HepG2 (cell line): ENCODE results near the gene CACNB4. TPM values are rescaled to one million over a fixed set of nuclear protein-coding genes. Genes with fewer than 3 reads are reported as not detected.

Experiments
- ATM ChIP-seq: fragments of 450-650 bp; IDR thresholded peaks from 2 replicates; pipeline ENCODE4 v1.7.1; 2017; ENCODE audit warnings: mild to moderate bottlenecking, borderline replicate concordance
- BRD4 ChIP-seq: sonication (generic); formaldehyde crosslinking; IDR thresholded peaks from 2 replicates; pipeline ENCODE4 v1.4.0; 2020; ENCODE audit warnings: missing genetic modification reagents
- CREBL2 ChIP-seq: sonication (generic); formaldehyde crosslinking; IDR thresholded peaks from 2 replicates; pipeline ENCODE4 v1.8.1; 2023; ENCODE audit warnings: missing genetic modification reagents, mild to moderate bottlenecking, borderline replicate concordance
- DPF2 ChIP-seq: sonication (generic); formaldehyde crosslinking; IDR thresholded peaks from 2 replicates; pipeline ENCODE4 v1.4.0; 2020; ENCODE audit warnings: mild to moderate bottlenecking, low read depth, missing genetic modification reagents, borderline replicate concordance
- IKZF4 ChIP-seq: sonication (generic); formaldehyde crosslinking; IDR thresholded peaks from 2 replicates; pipeline ENCODE4 v1.5.1; 2020; ENCODE audit warnings: borderline replicate concordance, mild to moderate bottlenecking, low read depth, missing genetic modification reagents; ENCODE audit errors: not compliant biosample characterization
- IRF2 ChIP-seq: IDR thresholded peaks from 2 replicates; pipeline ENCODE4 v1.6.1; 2018; ENCODE audit warnings: missing genetic modification reagents, missing compliant biosample characterization
- JUNB ChIP-seq: sonication (generic); formaldehyde crosslinking; IDR thresholded peaks from 2 replicates; pipeline ENCODE4 v1.8.0; 2022; ENCODE audit warnings: missing genetic modification reagents, mild to moderate bottlenecking, borderline replicate concordance
- MBNL3 ChIP-seq: fragments of 250-450 bp; sonication (Bioruptor Pico); conservative IDR thresholded peaks from 2 replicates; pipeline ENCODE4 v1.8.0; 2022; ENCODE audit warnings: mild to moderate bottlenecking, inconsistent platforms
- NFIC ChIP-seq: IDR thresholded peaks from 2 replicates; pipeline ENCODE4 v1.6.1; 2012; ENCODE audit warnings: mild to moderate bottlenecking, low read length, inconsistent platforms
- NFRKB ChIP-seq: fragments of 450-650 bp; IDR thresholded peaks from 2 replicates; pipeline ENCODE4 v1.6.1; 2017
- U2AF1 ChIP-seq: fragments of 200-400 bp; formaldehyde crosslinking; optimal IDR thresholded peaks from 2 replicates; pipeline ENCODE3; 2017; ENCODE audit warnings: mild to moderate bottlenecking, low read depth, low read length
- YEATS4 ChIP-seq: sonication (generic); formaldehyde crosslinking; IDR thresholded peaks from 2 replicates; pipeline ENCODE4 v1.4.0; 2020; ENCODE audit warnings: missing genetic modification reagents, borderline replicate concordance
- ZFP62 ChIP-seq: sonication (generic); formaldehyde crosslinking; IDR thresholded peaks from 2 replicates; pipeline ENCODE4 v1.4.0; 2020; ENCODE audit warnings: missing genetic modification reagents
- ZNF136 ChIP-seq: sonication (generic); formaldehyde crosslinking; IDR thresholded peaks from 2 replicates; pipeline ENCODE4 v1.8.1; 2022; ENCODE audit warnings: low read depth, mild to moderate bottlenecking, moderate library complexity, missing genetic modification reagents
- ZNF317 ChIP-seq: sonication (generic); formaldehyde crosslinking; IDR thresholded peaks from 2 replicates; pipeline ENCODE4 v1.5.0; 2020; ENCODE audit warnings: mild to moderate bottlenecking, missing genetic modification reagents
- ZNF512B ChIP-seq: sonication (generic); formaldehyde crosslinking; IDR thresholded peaks from 2 replicates; pipeline ENCODE4 v1.5.1; 2020; ENCODE audit warnings: missing genetic modification reagents, mild to moderate bottlenecking, borderline replicate concordance
- ZNF629 ChIP-seq: sonication (generic); formaldehyde crosslinking; conservative IDR thresholded peaks from 2 replicates; pipeline ENCODE4 v1.5.0; 2020; ENCODE audit warnings: missing genetic modification reagents
- ZNF704 ChIP-seq: sonication (generic); formaldehyde crosslinking; IDR thresholded peaks from 2 replicates; pipeline ENCODE4 v1.8.1; 2023; ENCODE audit warnings: mild to moderate bottlenecking, inconsistent platforms, moderate library complexity, missing genetic modification reagents, borderline replicate concordance
- ZNF747 ChIP-seq: sonication (generic); formaldehyde crosslinking; IDR thresholded peaks from 2 replicates; pipeline ENCODE4 v1.8.1; 2023; ENCODE audit warnings: missing genetic modification reagents, mild to moderate bottlenecking, borderline replicate concordance
- ZSCAN30 ChIP-seq: sonication (generic); formaldehyde crosslinking; IDR thresholded peaks from 2 replicates; pipeline ENCODE4 v1.5.0; 2020; ENCODE audit warnings: mild to moderate bottlenecking, missing genetic modification reagents
- polyA plus RNA-seq, 8 experiments: library from polyadenylated mRNA; depleted of rRNA in 3 of 8; stranded (reverse) in 7 of 8; unstranded in 1 of 8; fragments of >200 nt; fragmentation: Illumina TruSeq in 4 of 8; extraction: Trizol in 4 of 8; gene quantifications; 2 replicates each; pipeline versions ENCODE4 v1.2.1 to v1.2.3, GENCODE V29; 2011 to 2016; ENCODE audit warnings: low read depth in 4 of 8, missing spikeins in 1 of 8, mixed read lengths in 1 of 8; ENCODE audit not compliant: insufficient read depth in 1 of 8
- total RNA-seq, 5 experiments: library from RNA; depleted of rRNA; stranded (reverse); fragments of >200 nt; fragmentation: Illumina TruSeq; extraction: Trizol; gene quantifications; 2 replicates each; pipeline ENCODE4 v1.2.3, GENCODE V29; 2016; ENCODE audit warnings: low read depth in 1 of 5
- TF ChIP-seq, protein P1 (sequence below): sonication (generic); formaldehyde crosslinking; IDR thresholded peaks from 2 replicates; pipeline ENCODE4 v1.8.0; 2022; ENCODE audit warnings: missing genetic modification reagents, low read depth, mild to moderate bottlenecking, borderline replicate concordance
- TF ChIP-seq, protein P2 (sequence below): IDR thresholded peaks from 2 replicates; pipeline ENCODE4 v1.6.1; 2018; ENCODE audit warnings: missing genetic modification reagents, mild to moderate bottlenecking, missing compliant biosample characterization

CACNB4 gene
- total and polyA plus RNA-seq, 2 of the 13 experiments (the other 11 are each of a cell fraction or from before 2014, with no cell fraction given), result 5.1 to 14.3 TPM

DNA sequence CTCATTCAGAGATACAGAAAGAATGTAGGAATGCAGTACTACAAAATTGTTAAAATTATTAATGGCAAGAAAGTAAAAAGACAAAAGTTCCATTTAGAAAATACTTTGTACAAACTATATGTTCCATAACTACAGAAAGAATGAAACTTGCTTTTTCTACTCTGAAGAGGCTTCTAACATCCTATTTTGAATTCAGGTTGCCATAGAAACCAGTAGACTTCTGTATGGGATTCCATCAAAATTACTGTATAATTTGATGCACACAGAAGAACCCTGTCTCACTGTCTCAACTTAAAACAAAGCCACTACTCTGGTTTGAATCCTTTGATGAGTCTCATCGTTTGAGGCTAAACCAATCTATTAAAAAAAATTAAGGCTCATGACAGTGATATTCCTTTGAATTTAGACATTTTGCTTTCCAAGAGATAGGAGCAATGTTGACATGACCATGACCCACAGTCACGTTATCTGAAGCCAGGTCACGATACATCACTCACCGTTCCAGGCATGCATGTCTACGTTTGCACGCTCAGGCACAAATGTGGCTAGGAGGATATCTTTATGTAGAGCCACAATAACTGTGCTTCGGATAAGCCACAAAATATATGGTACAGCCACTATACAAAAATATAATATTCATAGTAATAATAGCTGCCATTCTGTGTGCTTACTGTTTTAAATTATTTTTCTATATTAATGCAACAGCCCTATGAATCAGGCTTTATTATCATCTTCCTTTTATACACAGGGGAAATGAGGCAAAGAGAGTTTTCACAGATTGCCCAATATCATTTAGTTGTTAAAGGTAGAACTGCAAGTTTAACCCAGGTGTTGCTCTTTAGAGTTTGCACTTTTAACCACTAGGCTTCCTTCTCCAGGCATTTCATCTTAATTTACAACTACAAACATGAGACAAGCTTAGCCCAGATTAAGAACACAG lies 82.4 kb downstream of the CACNB4 start (continued):
- TF ChIP-seq, protein P1, sequence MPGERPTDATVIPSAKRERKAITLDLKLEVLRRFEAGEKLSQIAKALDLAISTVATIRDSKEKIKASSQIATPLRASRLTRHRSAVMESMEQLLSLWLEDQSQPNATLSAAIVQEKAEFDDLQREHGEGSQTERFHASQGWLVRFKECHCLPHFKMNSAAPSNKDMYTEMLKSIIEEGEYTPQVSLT (CRISPR knock-in tag), result no peak
- TF ChIP-seq ZNF317 (CRISPR knock-in tag) (no peak), IKZF4 (CRISPR knock-in tag) (no peak), MBNL3 (CRISPR knock-in tag) (no peak), CREBL2 (CRISPR knock-in tag) (no peak), ZNF136 (no peak), U2AF1 (no peak), ATM (no peak), ZNF704 (CRISPR knock-in tag) (no peak), JUNB (CRISPR knock-in tag) (no peak), ZNF747 (CRISPR knock-in tag) (no peak), IRF2 (no peak), ZNF629 (CRISPR knock-in tag) (no peak), ZSCAN30 (CRISPR knock-in tag) (no peak), DPF2 (CRISPR knock-in tag) (no peak), ZNF512B (CRISPR knock-in tag) (no peak), ZFP62 (CRISPR knock-in tag) (no peak), BRD4 (CRISPR knock-in tag) (no peak), YEATS4 (CRISPR knock-in tag) (no peak), NFIC (no peak), NFRKB (no peak)
- TF ChIP-seq, protein P2, sequence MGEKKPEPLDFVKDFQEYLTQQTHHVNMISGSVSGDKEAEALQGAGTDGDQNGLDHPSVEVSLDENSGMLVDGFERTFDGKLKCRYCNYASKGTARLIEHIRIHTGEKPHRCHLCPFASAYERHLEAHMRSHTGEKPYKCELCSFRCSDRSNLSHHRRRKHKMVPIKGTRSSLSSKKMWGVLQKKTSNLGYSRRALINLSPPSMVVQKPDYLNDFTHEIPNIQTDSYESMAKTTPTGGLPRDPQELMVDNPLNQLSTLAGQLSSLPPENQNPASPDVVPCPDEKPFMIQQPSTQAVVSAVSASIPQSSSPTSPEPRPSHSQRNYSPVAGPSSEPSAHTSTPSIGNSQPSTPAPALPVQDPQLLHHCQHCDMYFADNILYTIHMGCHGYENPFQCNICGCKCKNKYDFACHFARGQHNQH, result no peak
